KBM-7 (cell line): Measurements from ENCODE around the gene ZP1.

Experiments used
- DNase-seq: peaks from one replicate; pipeline ENCODE4 v3.0.0-alpha.2; 2015
- in situ Hi-C: fragments of 300-500 bp; cut with MboI; formaldehyde crosslinking; loops from 2 replicates; pipeline ENCODE4 v1.14.3; 2020; ENCODE audit warnings: low sequenced_read_pairs, low pct_unique_long_range_greater_than_20kb, mixed read lengths

ZP1 gene

DNA sequence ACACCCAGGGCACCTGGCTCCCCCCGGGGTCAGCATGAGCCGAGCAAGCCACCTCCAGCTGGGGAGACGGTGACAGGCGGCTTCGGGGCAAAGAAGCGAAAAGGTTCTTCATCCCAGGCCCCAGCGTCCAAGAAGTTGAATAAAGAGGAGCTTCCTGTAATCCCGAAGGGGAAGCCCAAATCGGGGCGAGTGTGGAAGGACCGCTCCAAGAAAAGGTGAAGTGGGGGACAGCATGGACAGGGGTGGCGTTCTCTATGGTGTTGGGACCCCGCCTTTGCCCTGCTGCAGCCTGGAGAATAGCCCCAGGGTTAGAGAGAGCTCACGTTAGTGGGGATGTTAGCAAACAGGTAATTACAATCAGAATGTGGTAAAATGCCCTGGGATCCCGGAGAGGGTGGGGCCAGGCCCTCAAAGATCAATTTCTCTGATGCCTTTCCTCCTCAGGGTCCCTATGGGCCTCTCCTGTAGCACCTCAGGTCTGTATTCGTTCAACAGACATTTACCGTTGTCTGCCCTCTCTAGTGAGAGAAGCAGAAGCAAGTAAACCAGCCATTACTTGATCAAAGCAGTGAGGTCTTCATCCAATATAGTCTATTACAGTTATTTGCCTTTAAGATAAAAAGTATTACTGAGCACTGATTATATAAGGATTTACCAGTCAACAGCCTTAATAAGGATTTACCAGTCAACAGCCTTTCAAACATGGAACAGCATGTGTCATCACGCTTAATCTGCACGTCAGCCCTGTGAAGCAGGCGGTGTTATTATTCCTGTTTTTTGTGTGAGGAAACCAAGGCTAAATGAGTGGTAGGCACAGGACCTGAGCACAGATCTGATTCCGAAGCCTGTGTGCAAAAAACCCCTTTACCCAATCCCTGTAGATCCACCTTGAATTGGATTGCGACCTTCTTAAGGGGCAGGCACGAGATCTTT is 24.4 kb upstream of the ZP1 start:
- DNase-seq: peak; percentile 27
- in situ Hi-C loops: no loop called here

DNA sequence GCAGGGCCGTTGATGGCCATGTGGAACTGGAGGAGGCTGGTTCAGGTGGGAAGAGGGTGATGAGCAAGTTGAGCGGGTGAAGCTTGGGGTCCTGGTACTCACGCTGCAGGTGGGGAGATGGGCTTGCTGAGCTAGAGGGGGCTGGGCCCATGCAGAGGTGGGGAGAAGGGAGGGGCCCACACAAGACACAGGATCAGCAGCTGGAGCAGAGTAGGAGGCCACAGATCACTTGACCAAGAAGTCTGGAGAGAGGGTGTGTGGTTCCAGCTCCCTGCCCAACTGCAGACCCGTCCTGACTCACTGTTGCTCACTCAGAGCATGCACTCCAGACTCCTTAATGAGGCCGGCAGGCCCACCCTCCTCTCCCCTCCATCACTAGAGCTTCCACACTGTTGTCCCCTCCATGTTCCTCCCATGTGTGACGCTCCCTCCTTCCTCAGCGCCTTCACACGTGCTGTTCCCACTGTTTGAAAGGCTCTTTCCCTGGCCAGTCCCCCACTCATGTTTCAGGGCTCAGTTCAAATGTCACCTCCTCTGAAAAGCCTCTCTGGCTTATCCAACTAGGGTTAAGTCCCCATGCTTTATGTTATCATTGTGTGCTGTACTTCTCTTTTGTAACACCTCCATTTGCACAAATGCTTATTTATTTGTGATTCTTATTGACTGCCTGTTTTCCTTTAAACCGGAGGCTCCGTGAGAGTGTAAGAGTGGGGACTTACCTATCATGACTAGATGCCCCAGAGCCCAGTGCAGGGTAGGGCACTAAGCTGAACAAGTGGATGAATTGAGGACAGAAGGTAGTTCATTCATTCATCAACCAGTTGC is 23.1 kb upstream of the ZP1 start:
- DNase-seq: no peak
- in situ Hi-C loops: no loop called here

DNA sequence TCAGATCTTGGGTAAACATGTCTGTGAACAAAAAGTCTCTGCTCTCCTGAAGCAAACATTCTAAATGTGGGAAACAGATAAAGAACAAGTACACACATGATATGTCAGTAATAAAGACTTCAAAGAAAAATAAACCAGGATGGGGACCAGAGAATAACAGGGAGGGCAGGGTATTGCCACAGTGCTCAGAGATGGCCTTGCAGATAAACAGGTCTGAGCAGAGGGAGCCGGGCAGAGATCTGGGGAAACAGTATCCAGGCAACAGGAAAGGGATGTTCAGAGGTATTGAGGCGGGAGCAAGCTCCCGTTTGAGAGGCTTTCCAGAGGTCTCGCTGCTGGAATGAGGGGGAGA is 22.5 kb upstream of the ZP1 start:
- DNase-seq: no peak
- in situ Hi-C loops: no loop called here

DNA sequence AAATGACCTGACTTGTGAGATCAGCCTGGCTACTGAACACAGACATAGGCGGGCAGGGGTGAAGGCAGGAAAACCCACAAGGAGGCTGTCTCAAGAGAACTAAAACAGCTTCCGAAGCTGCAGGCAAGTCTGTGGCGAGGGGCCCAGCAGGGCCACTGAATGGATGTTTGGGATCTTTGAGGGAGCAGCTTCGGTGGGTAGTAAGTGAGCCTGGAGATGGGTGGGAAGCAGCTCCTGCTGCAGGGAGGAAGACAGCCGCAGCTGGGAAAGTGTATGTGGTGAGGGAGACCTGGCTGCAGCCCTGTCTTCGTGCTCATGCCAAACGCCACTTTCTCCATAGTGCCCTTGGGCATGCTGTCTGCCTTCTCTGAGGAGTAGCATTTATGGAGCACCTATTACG is 22.0 kb upstream of the ZP1 start:
- in situ Hi-C loops: no loop called here
- DNase-seq: no peak

DNA sequence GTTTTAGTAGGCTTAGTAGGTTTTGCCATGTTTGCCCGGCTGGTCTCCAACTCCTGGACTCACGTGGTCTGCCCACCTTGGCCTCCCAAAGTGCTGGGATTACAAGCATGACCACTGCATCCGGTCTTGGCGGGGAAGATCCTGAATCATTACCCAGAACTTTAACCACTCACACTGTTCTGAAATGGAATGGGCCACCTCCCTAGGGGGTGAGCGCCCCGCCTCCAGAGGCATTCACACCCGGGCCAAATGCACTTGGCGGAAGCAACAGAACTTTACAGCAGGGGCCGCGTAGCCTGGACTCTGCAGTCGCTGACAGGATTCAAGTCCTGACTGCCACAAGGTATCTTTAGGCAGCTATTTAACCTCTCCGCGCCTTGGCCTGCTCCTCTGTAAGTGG is 20.1 kb upstream of the ZP1 start:
- in situ Hi-C loops: no loop called here
- no peak for DNase-seq

DNA sequence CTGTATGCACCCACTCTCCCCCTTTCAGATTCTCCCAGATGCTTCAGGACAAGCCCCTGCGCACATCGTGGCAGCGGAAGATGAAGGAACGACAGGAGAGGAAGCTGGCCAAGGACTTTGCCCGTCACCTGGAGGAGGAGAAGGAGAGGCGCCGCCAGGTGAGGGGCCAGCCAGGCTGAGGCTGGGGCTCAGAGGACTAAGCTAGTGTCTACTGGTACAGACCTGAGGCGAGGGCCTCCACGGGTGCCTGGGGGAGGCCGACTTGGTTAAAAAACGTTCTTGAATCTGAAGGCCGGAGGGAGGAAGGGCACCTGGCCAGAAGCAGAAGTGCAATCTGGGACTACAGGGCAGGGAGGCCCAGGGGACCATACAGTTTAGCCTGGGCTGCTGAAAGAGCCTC is 19.4 kb upstream of the ZP1 start:
- in situ Hi-C loops: no loop called here
- no peak for DNase-seq

DNA sequence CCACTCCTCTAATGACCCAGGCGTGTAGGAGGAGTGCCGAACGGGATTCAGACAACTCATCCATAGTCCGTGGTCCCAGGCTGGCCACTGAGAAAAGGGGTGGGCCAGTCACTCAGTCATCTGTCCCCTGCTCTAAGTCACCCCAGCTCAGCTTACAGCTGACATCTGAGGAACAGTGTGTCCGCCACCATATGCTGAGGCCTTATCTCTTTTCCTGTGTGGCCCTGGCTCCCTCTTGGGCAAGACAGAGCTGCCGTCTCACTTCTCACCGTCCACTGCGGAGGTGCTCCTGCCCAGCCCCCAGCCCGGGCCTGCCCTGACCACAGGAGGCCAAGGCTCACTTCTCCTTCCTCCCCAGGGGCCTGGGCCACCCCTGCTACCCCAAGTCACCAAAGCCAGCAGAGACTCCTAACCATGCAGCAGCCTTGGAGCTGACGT is 18.6 kb upstream of the ZP1 start:
- in situ Hi-C loops: no loop called here
- no peak for DNase-seq

DNA sequence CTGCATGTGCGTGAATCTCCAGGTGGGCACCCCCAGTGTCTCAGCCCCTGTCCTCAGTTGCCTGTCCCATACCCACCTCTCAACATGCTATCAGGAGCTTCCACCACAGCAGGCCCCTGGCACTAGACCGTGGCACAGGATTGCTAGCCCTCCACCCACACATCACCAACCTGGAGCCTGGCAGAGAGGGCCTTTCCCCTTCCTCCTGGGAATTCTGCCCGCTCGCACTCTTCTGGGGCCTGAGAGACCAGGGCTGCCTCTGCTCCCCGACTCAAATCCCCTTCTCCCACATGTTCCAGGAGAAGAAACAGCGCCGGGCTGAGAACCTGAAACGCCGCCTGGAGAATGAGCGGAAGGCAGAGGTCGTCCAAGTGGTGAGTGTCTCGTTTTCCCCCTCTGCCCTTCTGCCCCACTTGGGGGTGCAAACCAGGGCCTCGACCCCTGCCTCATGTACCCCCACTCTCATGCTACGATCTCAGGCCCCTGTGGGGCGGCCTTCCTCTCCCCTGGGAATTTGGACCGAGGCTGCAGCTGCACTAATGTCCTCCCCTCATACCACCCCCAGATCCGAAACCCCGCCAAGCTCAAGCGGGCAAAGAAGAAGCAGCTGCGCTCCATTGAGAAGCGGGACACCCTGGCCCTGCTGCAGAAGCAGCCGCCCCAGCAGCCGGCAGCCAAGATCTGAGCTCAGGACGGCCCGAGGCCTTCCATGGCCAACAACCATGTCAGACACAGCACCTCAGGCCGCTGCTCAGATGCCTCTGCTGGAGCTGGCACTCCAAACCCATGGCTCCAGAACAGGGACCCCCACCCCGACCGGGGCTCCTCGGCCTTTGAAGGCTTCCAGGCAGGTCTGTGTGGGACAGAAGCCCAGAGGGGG is 17.5 kb upstream of the ZP1 start:
- DNase-seq: no peak
- in situ Hi-C loops: no loop called here

DNA sequence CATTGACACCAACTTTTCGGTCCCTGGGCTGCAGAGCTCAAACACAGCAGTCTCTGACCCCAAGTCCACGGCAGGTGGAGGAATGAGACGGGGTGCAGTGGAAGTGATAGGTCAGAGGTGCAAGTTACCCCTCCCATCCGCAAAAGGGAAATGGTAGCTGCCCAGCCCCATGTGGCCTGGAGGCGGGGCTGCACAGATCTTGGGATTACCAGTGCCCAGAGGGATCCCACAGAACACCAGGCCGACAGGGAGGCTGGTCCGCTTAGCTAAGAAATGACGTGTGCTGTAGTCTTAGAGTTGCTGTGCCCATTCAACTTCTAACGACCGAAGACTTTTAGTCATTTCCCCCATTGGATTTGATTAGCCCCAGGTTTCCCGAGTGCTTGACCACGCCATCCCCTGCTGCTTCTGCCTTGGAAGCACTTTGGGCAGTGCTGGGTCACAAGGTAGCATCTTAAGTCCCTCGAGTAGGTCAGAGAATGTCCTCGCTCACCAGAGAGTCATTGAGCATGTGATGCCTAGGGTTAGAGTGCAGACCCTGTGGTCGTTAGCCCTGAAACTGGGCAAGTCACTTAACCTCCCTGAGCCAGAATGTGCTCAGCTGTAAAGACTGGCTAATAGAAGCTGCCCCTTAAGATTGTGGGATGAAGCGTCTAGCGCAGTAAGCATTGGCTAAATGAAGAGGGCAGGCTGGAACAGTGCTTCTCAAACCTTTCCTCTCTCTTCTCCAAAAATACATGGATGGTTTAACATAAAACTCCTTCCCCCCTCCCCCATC is 15.8 kb upstream of the ZP1 start:
- in situ Hi-C loops: no loop called here

DNA sequence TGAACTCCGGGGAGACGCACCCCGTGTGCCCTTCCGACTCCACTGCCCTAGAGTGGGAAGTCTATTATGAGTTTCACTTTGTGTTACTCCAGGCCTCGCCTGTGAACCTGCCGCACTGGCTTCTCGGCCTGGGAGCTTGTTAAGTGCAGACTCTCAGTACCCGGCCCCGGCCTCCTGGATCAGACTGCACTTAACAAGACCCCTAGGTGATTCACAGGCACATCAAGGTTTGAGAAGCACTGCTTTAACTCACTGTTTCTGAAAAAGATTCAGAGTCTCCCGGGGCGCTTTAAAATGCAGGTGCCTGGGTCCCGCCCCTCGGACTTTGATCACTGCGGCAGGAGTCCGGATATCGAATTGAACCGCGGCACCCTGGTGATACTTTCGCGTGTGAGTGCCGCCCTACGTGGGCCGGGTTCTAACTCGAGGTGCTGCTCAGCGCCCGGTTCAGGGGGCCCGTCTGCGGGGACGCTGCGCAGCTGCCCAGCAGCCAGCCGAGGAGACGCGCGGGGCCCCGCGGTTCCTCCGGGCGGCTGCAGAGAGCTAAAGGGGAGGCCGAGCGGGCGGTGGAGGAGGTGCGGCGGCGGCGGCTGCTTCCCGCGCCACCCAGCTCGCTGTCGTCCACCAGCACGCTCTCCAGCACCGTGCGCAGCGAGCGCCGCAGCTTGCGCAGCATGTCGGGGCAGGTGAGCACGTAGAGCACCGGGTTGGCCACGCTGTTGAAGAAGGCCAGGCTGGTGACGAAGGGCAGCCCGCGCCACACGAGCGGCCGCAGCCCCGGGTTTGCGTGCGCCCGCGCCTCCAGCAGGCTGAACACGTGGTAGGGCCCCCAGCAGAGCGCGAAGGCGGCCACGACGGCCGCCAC is 15.0 kb upstream of the ZP1 start:
- in situ Hi-C loops: no loop called here
- no peak for DNase-seq

More for the DNA sequence above, 15.8 kb upstream of the ZP1 start:
- DNase-seq: no peak

DNA sequence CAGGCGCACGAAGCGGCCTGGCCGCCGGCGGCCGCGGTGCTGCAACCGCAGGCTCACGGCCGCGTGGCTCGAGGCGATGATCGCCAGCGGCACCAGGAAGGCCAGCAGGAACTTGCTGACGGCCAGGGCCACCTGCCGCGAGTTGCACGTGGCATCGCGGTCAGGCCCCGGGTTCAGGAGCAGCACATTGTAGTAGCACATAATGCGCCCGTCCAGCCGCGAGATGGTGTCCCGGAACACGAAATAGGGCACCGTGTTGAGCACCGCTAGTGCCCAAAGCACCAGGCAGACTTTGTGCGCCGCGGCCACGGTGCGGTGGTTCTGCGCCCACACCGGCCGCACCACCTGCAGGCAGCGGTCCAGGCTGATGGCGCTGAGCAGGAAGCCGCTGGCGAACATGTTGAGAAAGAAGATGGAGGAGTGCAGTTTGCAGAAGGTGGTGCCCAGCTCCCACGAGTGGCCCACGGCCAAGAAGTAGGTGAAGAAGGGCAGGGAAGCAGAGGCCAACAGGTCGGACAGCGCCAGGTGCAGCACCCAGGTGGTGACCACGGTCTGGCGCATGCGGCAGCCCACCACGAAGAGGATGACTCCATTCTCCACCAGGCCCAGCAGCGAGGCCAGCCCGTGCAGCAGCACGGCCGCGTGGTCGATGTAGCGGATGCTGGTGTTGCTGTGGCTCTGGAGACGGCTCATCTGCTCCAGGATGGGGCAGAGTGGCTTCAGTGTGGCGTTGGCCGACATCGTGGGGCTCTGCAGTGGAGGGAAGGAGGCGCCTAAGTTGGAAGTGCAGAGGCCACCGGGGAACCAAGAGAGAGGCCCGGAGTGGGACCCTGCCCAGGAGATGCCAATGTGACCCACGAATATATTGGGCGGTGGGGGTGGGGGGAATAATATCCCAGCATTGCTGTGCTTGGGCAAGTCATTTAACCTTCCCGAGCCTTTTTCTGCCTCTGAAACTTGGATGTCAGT is 14.1 kb upstream of the ZP1 start:
- in situ Hi-C loops: no loop called here
- DNase-seq: no peak

DNA sequence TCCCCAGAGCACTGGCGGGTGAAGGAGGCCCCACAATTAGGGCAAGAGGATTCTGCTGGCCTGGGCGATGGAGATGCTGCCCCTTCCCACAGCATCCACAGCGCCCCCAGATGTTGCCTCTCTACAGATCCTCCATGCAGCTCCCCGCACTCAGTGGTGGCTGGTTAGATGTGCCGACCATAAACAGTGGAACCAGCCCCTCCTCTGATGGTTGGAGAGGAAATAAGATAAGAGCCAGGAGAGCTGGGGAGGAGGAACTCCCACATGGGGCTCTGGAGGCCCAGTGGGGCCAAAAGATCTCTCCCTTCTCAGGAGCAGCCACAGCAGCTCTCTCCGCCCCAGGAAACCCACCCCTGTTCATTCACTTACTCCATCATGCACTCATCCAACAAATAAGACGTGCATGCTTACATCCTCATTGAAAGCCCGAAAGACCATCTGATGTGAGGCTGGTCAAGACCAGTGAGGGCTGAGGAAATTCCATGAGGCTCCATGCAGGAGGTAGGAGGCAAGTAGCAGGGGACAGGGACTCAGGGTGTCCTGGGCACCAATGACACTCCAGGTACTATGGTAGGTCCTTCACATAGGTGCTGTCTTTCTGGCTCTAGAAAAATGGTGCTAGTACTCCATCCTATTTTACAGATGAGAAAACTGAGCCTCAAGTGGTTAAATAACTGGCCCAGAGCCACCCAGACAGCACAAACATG is 13.0 kb upstream of the ZP1 start:
- in situ Hi-C loops: no loop called here
- peak; percentile 73 for DNase-seq

DNA sequence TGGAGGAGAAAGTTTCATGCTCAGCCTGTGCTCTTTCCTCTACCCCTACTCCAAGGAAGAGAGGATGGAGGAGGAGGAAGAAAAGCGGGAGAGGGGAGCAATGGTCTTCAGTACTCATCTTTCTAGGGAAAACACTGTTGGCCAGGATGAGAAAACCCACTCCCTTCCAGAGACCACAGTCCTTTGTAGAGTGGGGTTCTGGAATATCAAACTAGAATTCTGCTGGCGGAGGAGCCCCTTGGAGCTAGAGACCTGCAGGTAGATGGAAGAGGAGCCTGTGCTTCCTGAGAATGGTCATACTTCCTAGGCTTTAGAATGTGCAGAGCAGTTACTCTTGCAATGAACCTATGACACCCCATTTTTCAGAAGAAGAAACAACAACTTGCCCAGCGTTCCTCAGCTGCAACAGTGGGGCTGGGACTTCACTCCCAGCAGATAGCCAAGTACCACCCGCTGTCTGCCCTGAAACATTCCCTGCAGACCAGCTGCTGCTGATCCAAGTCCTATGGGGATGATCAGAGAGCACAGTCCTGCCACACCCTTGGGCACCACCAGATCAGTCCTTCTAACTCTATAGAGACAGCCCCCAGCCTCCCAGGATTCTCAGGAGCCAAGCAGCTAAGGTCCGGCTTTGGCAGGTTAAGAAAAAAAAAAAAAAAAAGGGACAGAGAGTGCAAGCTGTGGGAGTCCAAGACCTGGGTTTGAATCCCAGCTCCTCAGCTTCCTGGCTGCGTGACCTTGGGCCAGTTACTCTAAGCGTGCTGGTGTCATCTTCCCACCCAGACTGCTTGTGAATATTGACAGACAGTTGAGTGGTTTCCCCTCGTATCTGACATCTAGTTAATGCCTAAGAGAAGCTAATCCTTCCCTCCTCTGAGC is 12.3 kb upstream of the ZP1 start:
- in situ Hi-C loops: no loop called here
- no peak for DNase-seq

DNA sequence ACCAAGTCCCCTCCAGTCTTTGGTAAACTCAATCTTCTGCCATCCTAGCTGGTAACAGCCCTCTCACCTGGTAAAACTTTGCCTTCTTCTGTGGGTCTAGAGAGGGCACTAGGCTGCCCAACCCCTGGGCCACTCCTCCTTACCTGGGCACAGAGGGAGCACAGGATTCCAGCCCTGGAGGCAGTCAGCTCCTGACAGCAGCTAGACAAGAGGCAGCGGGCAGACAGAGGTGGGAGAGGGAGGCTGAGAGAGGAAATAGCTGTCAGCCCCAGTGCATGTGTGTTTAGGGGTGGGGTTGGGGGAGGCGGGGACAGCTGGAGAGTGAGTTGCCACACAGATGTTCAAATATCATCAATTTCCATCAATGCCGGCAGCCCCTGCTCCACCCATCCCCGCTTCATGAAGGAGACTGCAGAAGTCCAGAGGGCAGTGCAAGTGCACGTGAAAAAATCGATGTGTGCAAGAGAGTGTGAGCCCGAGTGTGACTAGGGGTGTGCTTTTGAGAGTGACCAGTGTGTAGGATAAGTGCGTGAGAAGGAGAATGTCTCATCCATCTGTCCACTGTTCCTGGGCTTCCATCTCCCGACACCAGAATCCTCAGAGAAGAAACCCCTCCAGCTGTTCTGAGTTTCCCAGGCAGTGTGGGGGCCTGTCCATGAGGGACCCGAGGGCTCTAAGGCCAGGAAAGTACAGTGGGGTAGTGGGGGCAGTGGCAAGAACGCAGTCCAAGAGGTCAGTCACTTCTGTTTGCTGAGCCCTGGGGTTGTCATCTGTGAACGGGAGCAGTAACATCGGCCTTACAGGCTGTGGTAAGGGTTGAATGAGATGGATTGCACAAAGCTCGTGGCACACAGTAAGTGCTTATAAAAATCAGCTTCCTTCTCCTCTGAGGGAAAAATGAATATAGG is 11.4 kb upstream of the ZP1 start, which contains the start of gene PTGDR2:
Gene PTGDR2, minus strand, starts transcription at position 225 of the 908 bp plus-strand sequence. CDS start 2,228 bp downstream, outside the sequence.
- peak; percentile 51 for DNase-seq
- in situ Hi-C loops: no loop called here
